HFFc6 (cell line): Measurements from ENCODE around the gene GPR183. TPM values are rescaled to one million over a fixed set of nuclear protein-coding genes. Genes with fewer than 3 reads are reported as not detected.
A peak's percentile ranks its signal among the peaks of the same experiment; 100 is the strongest.

Experiments
- DNase-seq: peaks from one replicate; pipeline ENCODE4 v3.0.0-alpha.2; 2018
- H3K27ac Mint-ChIP-seq: 2 replicates; pipeline ENCODE4 v1.8.0; 2020; ENCODE audit warnings: mild to moderate bottlenecking, mixed read lengths
- H3K27me3 Mint-ChIP-seq: 2 replicates; pipeline ENCODE4 v1.8.0; 2021; ENCODE audit warnings: mild to moderate bottlenecking, moderate library complexity, mixed read lengths; ENCODE audit not compliant: insufficient read depth
- H3K36me3 Mint-ChIP-seq: 2 replicates; pipeline ENCODE4 v1.8.0; 2021; ENCODE audit warnings: low read depth, mixed read lengths
- H3K4me1 Mint-ChIP-seq: 2 replicates; pipeline ENCODE4 v1.8.0; 2020; ENCODE audit warnings: low read depth, mixed read lengths
- H3K4me3 Mint-ChIP-seq: 2 replicates; pipeline ENCODE4 v1.8.0; 2020; ENCODE audit warnings: mild to moderate bottlenecking, moderate library complexity, mixed read lengths
- H3K9me3 Mint-ChIP-seq: 2 replicates; pipeline ENCODE4 v1.8.0; 2020; ENCODE audit warnings: mild to moderate bottlenecking, mixed read lengths
- CTCF ChIP-seq: fragments of 200-600 bp; sonication (generic); IDR thresholded peaks from 2 replicates; pipeline ENCODE4 v1.5.0; 2021; ENCODE audit warnings: antibody characterized with exemption, mild to moderate bottlenecking
- total RNA-seq, 6 experiments: library from RNA; stranded (reverse); fragmentation: NEBNext Ultra II Directional; extraction: Animal tissue kit (Norgen Biotek cat#: 25700); gene quantifications; 2 replicates in 1 of 6; 3 replicates in 5 of 6; pipeline ENCODE4 v1.2.3, GENCODE V29; 2021

The GPR183 gene
- total RNA-seq, 6 experiments from 2014 or later = 0.17 TPM; not detected in 5

- TF ChIP-seq CTCF = no peak
- Mint-ChIP-seq H3K36me3 (peaks cover 17% of the 10 kb centered on the region), H3K27ac (peak overlapping the region; percentile 89), H3K4me1 (peaks cover 64% of the 10 kb centered on the region), H3K9me3 (no peaks in the 10 kb centered on the region), H3K4me3 (peak overlapping the region; percentile 43; the same call in 1 of the 2 replicates), H3K27me3 (peaks cover 2% of the 10 kb centered on the region; the same call in 1 of the 2 replicates)
- DNase-seq = peak; percentile 35
These were observed 16.3 kb upstream of the GPR183 start for GRCh38 chr13:99323488-99323887.

- no peaks in the 10 kb centered on the region for H3K9me3 Mint-ChIP-seq
- H3K27me3 Mint-ChIP-seq = peaks cover 2% of the 10 kb centered on the region; the same call in 1 of the 2 replicates
- TF ChIP-seq CTCF = no peak
- DNase-seq = peak; percentile 87
- H3K36me3 Mint-ChIP-seq = peaks cover 21% of the 10 kb centered on the region
- peaks cover 64% of the 10 kb centered on the region for H3K4me1 Mint-ChIP-seq
- H3K27ac Mint-ChIP-seq = peak overlapping the region; percentile 89
- H3K4me3 Mint-ChIP-seq = peak overlapping the region; percentile 43
These were observed 15.3 kb upstream of the GPR183 start for GRCh38 chr13:99322297-99323103.

- TF ChIP-seq CTCF = no peak
- Mint-ChIP-seq H3K9me3 (no peaks in the 10 kb centered on the region), H3K27me3 (peaks cover 2% of the 10 kb centered on the region; the same call in 1 of the 2 replicates), H3K4me1 (peaks cover 66% of the 10 kb centered on the region), H3K4me3 (no peak overlapping the region; the same call in 1 of the 2 replicates), H3K36me3 (peaks cover 22% of the 10 kb centered on the region), H3K27ac (peak overlapping the region; percentile 89)
- no peak for DNase-seq
These were observed 14.5 kb upstream of the GPR183 start for GRCh38 chr13:99321709-99322108.

- no peaks in the 10 kb centered on the region for H3K9me3 Mint-ChIP-seq
- H3K4me1 Mint-ChIP-seq = peaks cover 72% of the 10 kb centered on the region
- TF ChIP-seq CTCF = no peak
- H3K4me3 Mint-ChIP-seq = no peak overlapping the region
- peaks cover 2% of the 10 kb centered on the region; the same call in 1 of the 2 replicates for H3K27me3 Mint-ChIP-seq
- peak; percentile 91 for DNase-seq
- peak overlapping the region; percentile 89 for H3K27ac Mint-ChIP-seq
- peaks cover 29% of the 10 kb centered on the region for H3K36me3 Mint-ChIP-seq
These were observed 13.7 kb upstream of the GPR183 start for GRCh38 chr13:99320693-99321481.

- Mint-ChIP-seq H3K4me1 (peaks cover 66% of the 10 kb centered on the region), H3K27me3 (peaks cover 4% of the 10 kb centered on the region; the same call in 1 of the 2 replicates), H3K27ac (no peak overlapping the region), H3K36me3 (peaks cover 37% of the 10 kb centered on the region), H3K4me3 (no peak overlapping the region), H3K9me3 (no peaks in the 10 kb centered on the region)
- no peak for DNase-seq
- no peak for TF ChIP-seq CTCF
These were observed 9.6 kb upstream of the GPR183 start for GRCh38 chr13:99316657-99317256.
